Activated CD4-positive, alpha-beta T cell treated with anti-CD3 and anti-CD28 coated beads for 36 hours (primary cell): ENCODE data around the gene PRR33. TPM values are rescaled to one million over a fixed set of nuclear protein-coding genes. Genes with fewer than 3 reads are reported as not detected.

Experiments used
- ATAC-seq: fragments of 200-7000 bp; cut with Tn5 transposase; one replicate; pipeline ENCODE4 v1.10.0; 2021; ENCODE audit warnings: mild to moderate bottlenecking, moderate library complexity
- CTCF ChIA-PET: fragments of 350-600 bp; sonication (Branson Sonifier 250); formaldehyde crosslinking; loops from one replicate; lab custom pipeline; 2021; ENCODE audit warnings: antibody characterized with exemption; lab: Charles Lee
- POLR2A ChIA-PET: fragments of 350-600 bp; sonication (Branson Sonifier 250); formaldehyde crosslinking; loops from one replicate; lab custom pipeline; 2021; ENCODE audit warnings: antibody characterized with exemption, inconsistent platforms; lab: Charles Lee
- DNase-seq: peaks from one replicate; pipeline ENCODE4 v3.0.0-alpha.2; 2020
- H3K27ac Mint-ChIP-seq: one replicate; pipeline ENCODE4 v1.8.0; 2021; ENCODE audit warnings: mixed read lengths
- H3K27me3 Mint-ChIP-seq: one replicate; pipeline ENCODE4 v1.8.0; 2021; ENCODE audit warnings: mixed read lengths
- H3K36me3 Mint-ChIP-seq: one replicate; pipeline ENCODE4 v1.8.0; 2021; ENCODE audit warnings: low read depth, mixed read lengths
- H3K4me1 Mint-ChIP-seq: one replicate; pipeline ENCODE4 v1.8.0; 2021; ENCODE audit warnings: mixed read lengths
- H3K4me3 Mint-ChIP-seq: one replicate; pipeline ENCODE4 v1.8.0; 2021; ENCODE audit warnings: mild to moderate bottlenecking, moderate library complexity, mixed read lengths
- H3K9me3 Mint-ChIP-seq: one replicate; pipeline ENCODE4 v1.8.0; 2021; ENCODE audit warnings: low read depth, mixed read lengths
- intact Hi-C, 2 experiments: fragments of 100-400 bp; cut with DNase I in 1 of 2; cut with micrococcal nuclease in 1 of 2; formaldehyde crosslinking; loops; one replicate each; pipeline versions ENCODE4 v1.14.2 to v1.15.1; 2022 to 2024; cut with DNase I, micrococcal nuclease
- total RNA-seq, 2 experiments: library from RNA; stranded (reverse); gene quantifications; one replicate each; pipeline ENCODE4 v1.2.3, GENCODE V29; 2021

The PRR33 gene
- total RNA-seq, 2 experiments from 2014 or later, result 0.07 to 0.09 TPM

DNA sequence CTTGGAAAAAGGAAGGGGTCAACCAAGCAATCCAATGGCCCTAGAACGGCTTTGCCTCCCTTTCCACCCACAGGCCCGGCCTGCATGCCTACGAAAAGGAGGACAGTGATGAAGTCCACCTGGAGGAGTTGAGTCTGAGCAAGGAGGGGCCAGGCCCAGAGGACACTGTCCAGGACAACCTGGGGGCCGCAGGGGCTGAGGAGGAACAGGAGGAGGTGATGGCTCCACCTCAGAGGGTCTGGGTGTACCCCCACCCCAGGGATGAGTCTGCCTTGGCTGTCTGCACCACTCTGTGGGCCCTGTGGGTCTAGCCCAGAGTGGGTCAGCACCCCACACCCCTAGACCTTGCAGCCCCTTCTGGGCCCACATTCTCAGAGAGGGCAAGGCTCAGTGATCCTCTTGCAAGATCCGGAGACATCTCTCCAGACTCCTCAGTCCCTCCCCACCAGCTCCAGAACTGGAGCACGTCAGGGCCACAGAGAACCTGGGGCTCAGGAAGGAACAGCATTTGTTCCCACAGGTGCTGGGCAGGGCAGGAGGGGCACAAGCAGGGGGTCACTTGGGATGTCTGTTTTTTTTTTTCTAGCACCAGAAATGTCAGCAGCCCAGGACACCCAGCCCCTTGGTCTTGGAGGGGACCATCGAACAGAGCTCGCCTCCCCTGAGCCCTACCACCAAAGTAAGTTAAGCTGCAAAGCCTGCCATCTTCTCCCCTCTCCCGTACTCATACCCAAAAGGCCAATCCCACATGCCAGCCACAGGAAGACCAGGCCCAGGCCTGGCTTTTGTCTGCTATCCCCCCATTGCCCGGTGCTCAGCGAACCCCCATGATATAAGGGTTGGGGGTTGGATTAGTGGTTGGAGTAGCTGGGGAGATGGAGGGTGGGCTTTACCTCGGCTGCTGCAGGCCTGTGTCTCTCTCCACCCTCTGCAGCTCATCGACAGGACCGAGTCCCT, 8.1 kb downstream of the PRR33 start:
- intact Hi-C loops, result loop anchor here (5.0 kb wide), 2 partner anchors 34 to 46 kb away; partner anchors contain the start of genes TNNT3 (in 2 of the 2) and TNNI2 (in 1 of the 2)
- ChIA-PET POLR2A (no interaction called here), CTCF (interaction anchor here (0.6 to 3.2 kb wide), 12 partner anchors 18 to 268 kb away, joined by 3 to 22 read pairs (median 4); partner anchors contain the start of gene SYT8)
- Mint-ChIP-seq H3K27ac (no peak overlapping the region), H3K27me3 (no peaks in the 10 kb centered on the region), H3K4me3 (no peak overlapping the region), H3K36me3 (peaks cover 11% of the 10 kb centered on the region), H3K9me3 (no peaks in the 10 kb centered on the region), H3K4me1 (peaks cover 7% of the 10 kb centered on the region)
- ATAC-seq (no peak), DNase-seq (no peak)

DNA sequence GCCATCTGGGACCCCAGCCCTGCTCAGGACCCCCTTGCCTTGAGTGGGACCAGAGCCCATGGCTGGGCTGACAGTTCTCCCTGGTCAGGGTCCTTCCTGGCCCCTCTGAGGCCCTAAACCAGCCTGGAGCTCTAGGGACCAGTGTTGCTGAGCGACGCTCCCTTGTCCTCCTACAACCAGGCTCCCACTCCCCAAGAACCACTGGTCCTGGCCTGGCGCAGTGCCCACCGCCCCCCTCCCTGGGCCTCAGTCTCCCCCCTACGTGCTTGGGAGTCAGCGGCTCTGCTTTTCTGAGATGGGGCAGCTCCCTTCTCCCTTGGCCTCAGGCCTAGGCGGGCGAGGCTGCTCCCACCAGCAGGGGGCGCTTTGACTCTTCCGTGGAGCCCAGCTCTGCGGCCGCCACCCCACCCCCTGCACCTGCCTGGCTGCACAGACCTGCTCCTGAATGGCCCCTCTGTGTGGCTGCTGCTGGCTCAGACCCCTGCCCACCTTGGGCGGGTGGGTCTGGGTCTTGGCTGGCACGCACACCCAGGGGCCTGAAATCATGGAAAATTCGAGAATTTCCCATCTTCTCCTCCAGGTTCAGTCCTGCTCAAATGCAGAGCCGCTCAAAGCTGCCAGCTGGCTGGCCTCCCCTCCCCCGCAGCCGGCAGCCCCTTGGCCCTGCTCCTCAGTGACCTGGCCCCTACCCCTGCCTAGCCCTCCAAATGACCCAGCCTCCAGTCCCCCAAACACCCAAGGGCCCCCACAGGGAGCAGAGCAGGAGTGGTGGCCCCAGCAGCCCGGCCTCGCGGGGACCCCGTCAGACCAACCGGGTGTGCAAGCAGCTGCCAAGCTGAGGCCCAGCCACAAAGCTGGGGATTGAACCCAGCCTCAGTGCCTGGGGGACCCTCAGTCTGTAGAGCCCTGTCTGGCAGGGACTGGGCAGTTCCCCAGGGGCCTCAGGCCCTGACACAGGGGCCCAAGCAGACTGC, 9.1 kb downstream of the PRR33 start:
- ATAC-seq (peak; percentile 93), DNase-seq (peak; percentile 92)
- POLR2A ChIA-PET, result interaction anchor here (0.9 kb wide), 1 partner anchor 12 kb away, joined by 4 read pairs; no protein-coding TSS in a partner anchor
- Mint-ChIP-seq H3K4me1 (peaks cover 2% of the 10 kb centered on the region), H3K9me3 (no peaks in the 10 kb centered on the region), H3K36me3 (peaks cover 2% of the 10 kb centered on the region), H3K27me3 (no peaks in the 10 kb centered on the region), H3K27ac (no peak overlapping the region), H3K4me3 (no peak overlapping the region)
- CTCF ChIA-PET, result interaction anchor here (0.6 to 3.2 kb wide), 33 partner anchors 9 to 285 kb away, joined by 3 to 22 read pairs (median 4); partner anchors contain the start of genes LSP1, PRR33, SYT8 and TNNI2
- intact Hi-C loops, result loop anchor here (1.0 to 5.0 kb wide), 4 partner anchors 35 to 269 kb away; partner anchors contain the start of genes TNNT3 (in 2 of the 2) and TNNI2 (in 1 of the 2)

DNA sequence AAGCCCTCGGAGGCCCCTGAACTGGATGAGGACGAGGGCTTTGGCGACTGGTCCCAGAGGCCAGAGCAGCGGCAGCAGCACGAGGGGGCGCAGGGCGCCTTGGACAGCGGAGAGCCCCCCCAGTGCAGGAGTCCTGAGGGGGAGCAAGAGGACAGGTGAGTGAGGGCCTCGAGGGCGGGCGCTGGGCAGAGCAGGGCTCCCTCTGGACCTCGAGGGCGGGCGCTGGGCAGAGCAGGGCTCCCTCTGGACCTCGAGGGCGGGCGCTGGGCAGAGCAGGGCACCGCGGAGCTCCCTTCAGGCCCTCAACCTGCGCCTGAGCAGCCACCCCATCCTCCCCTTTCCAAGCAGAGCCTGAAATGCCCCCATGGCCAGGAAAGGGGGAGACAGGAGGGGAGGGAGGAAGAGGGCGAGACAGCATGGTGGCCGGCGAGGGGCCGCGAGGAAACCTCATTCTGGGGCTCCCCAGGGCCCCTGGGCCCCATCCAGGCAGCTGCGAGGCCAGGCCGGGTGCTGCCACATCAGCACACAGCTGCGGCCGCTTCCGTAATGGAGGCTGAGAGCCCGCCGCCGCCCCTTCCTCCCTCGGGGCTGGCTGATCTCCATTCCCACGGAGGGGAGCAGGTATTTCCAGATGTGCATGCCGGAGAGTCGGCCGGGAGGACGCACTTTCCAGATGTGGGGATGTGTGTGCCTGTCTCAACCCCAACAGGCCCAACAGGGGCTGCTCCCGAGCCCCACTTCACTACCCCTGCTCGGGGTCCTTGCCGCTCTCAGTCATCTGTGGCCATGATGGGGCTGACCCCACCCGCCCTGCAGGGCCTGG, 10.0 kb downstream of the PRR33 start:
- Mint-ChIP-seq H3K27me3 (no peaks in the 10 kb centered on the region), H3K4me3 (no peak overlapping the region), H3K4me1 (peaks cover 2% of the 10 kb centered on the region), H3K9me3 (no peaks in the 10 kb centered on the region), H3K36me3 (no peaks in the 10 kb centered on the region), H3K27ac (no peak overlapping the region)
- POLR2A ChIA-PET, result interaction anchor here (0.6 to 0.9 kb wide), 3 partner anchors 11 to 273 kb away, joined by 3 to 4 read pairs (median 3); no protein-coding TSS in a partner anchor
- DNase-seq (peak; percentile 37), ATAC-seq (peak; percentile 16)
- CTCF ChIA-PET, result interaction anchor here (0.6 to 3.2 kb wide), 34 partner anchors 10 to 355 kb away, joined by 3 to 22 read pairs (median 4); partner anchors contain the start of genes LSP1, PRR33, SYT8 and TNNI2
- intact Hi-C loops, result loop anchor here (1.0 to 5.0 kb wide), 4 partner anchors 36 to 270 kb away; partner anchors contain the start of genes TNNT3 (in 2 of the 2) and TNNI2 (in 1 of the 2)

DNA sequence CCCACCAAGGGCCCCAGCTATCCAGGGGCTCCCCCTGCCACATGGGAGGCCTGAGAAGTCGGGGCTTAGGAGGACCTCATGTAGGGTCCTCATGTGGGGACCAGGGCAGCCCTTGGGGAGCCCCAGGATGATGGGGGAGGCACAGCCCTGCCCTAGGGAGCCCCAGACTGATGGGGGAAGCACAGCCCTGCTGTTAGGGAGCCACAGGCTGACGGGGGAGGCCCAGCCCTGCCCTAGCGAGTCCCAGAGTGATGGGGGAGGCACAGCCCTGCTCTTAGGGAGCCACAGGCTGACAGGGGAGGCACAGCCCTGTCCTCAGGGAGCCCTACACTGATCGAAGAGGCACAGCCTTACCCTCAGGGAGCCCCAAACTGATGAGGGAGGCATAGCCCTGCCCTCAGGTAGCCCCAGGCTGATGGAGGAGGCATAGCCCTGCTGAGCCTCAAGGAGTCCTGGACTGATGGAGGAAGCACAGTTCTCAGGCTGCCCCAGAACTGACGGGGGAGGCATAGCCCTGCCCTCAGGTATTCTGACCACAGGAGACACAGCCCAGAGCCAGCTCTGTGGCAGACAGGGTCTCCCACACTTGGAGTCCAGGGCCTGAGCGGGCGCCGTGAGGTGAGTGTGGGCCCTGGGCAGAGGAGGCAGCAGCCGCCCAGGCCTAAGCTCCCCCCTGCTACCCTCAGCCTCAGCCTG, 10.8 kb downstream of the PRR33 start:
- no peak overlapping the region for H3K27ac Mint-ChIP-seq
- POLR2A ChIA-PET, result interaction anchor here (0.6 to 0.7 kb wide), 2 partner anchors 104 to 274 kb away, joined by 3 read pairs; no protein-coding TSS in a partner anchor
- intact Hi-C loops, result loop anchor here (5.0 kb wide), 2 partner anchors 36 to 44 kb away; partner anchors contain the start of genes TNNT3 (in 2 of the 2) and TNNI2 (in 1 of the 2)
- peaks cover 9% of the 10 kb centered on the region for H3K4me1 Mint-ChIP-seq
- DNase-seq, result peak; percentile 14
- H3K4me3 Mint-ChIP-seq, result no peak overlapping the region
- ATAC-seq, result no peak
- H3K36me3 Mint-ChIP-seq, result no peaks in the 10 kb centered on the region
- no peaks in the 10 kb centered on the region for H3K9me3 Mint-ChIP-seq
- H3K27me3 Mint-ChIP-seq, result no peaks in the 10 kb centered on the region
- CTCF ChIA-PET, result interaction anchor here (0.6 to 3.2 kb wide), 6 partner anchors 11 to 354 kb away, joined by 3 to 13 read pairs (median 6); partner anchors contain the start of genes PRR33 and SYT8

DNA sequence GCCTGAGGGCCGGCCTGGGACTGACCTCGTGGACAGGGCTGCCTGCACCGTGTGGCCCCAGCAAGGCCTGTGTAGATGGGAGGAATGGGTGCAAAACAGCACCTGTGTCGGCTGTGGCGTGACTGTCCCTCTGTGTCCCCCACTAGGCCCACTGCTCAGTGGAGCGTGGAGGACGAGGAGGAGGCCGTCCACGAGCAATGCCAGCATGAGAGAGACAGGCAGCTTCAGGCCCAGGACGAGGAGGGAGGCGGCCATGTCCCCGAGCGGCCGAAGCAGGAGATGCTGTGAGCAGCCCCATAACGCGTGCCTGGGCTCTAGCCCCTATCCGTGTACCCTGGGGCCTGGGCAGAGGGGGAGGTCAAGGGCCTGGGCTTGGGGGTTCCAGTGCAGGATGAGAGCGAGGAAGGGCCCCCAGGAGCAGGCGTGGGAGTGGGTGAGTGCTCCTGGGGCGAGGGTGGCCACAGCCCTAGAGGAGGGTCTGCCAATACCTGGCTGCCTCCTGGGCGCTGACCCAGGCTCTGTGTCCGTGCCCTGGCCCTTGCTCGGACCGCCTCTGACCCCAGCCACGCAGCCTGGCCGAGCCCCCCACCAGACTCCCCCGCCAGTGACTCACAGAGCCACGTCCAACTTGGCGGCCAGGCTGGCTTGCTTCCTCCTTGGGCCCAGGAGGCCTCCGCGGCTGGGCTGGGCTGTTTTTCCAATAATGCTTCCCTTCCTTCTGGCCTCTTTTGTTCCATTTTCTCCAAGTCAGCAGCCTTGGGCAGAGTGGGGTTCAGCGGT, 11.6 kb downstream of the PRR33 start:
- ChIA-PET CTCF (interaction anchor here (3.2 kb wide), 1 partner anchor 46 kb away, joined by 13 read pairs; the partner anchor contains the start of gene SYT8), POLR2A (no interaction called here)
- Mint-ChIP-seq H3K27ac (no peak overlapping the region), H3K9me3 (no peaks in the 10 kb centered on the region), H3K27me3 (no peaks in the 10 kb centered on the region), H3K4me3 (no peak overlapping the region), H3K36me3 (no peaks in the 10 kb centered on the region), H3K4me1 (peaks cover 12% of the 10 kb centered on the region)
- DNase-seq, result peak; percentile 6
- intact Hi-C loops, result loop anchor here (5.0 kb wide), 2 partner anchors 37 to 43 kb away; partner anchors contain the start of genes TNNT3 (in 2 of the 2) and TNNI2 (in 1 of the 2)
- no peak for ATAC-seq

DNA sequence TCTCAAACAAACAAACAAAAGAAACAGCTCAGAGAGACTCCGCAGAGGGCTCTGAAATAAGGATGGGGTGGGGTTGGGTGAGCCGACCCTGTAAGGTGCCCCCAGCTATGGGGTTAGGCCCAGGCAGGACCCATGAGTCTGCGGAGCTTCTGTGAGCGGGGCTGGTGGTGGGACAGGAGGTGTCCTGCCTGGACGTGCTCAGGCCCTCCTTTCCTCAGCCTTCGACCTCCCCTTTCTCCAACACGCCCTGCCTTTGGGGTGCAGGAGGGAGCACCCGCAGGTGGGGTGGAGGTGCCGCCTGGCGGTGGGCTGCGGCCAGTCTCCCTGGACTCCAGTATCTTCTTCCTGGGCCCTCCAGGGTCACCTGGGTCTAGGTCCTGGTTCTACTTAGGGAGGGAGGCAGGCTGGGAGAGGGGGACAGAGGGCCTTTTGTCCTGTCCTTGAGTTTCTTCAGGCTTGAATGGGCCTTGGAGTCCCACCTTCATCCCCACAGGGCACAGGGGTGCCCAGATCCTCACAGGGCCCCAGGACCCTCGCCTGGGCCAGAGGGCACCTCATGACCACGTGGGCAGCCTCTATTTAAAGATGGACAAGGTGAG, 12.3 kb downstream of the PRR33 start:
- DNase-seq, result peak; percentile 5

DNA sequence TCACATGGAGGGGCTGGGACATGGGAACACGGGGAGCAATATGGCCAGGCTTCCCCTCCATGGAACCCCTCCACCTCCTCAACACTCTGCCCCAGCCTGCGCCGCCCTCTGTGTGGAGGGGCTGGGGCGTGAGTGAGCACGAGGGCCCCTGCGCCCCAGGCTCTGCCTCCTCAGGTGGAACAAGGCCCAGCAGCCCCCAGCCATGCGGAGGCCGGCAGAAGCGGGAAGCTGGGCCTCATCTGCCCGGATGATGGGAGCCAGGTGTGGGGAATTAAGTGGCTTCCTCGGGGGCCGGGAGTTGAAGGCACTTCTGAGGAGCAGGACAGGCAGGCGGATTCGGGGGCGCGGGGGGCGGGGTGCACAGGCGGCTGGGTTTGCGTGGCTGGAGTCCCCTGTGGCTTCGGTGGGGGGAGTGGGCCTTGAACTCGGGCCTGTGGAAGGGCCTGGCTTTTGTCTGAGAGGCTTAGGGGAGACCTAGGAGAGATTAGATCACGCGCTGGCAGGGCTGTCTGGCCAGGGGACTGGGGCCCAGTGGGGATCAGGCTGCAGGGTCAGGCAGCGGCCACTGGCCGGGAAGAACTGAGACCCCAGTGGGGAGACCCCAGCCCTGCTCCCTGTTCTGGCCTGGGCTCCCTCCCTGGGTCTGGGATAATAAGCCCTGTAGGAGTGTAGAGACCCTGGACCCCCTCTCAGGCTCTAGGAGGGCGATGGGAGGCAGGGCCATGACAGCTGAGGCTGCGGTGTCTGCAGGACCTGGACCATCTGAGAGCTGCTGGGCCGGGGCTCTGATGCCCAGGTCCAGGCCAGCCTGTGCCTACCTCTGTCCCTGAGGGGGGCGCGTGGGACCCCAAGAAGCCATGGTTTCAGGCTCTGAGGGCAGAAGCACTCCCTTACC, 13.3 kb downstream of the PRR33 start:
- CTCF ChIA-PET, result interaction anchor here (1.0 kb wide), 1 partner anchor 12 kb away, joined by 3 read pairs; no protein-coding TSS in a partner anchor
- Mint-ChIP-seq H3K9me3 (no peaks in the 10 kb centered on the region), H3K27ac (no peak overlapping the region), H3K36me3 (no peaks in the 10 kb centered on the region), H3K4me3 (no peak overlapping the region), H3K27me3 (no peaks in the 10 kb centered on the region), H3K4me1 (peaks cover 15% of the 10 kb centered on the region)
- intact Hi-C loops, result no loop called here
- POLR2A ChIA-PET, result no interaction called here
- DNase-seq (no peak), ATAC-seq (no peak)

More for the DNA sequence above, 12.3 kb downstream of the PRR33 start:
- intact Hi-C loops, result no loop called here
- Mint-ChIP-seq H3K4me1 (peaks cover 13% of the 10 kb centered on the region), H3K9me3 (no peaks in the 10 kb centered on the region), H3K4me3 (no peak overlapping the region), H3K27ac (no peak overlapping the region), H3K36me3 (no peaks in the 10 kb centered on the region), H3K27me3 (no peaks in the 10 kb centered on the region)
- POLR2A ChIA-PET, result no interaction called here
- CTCF ChIA-PET, result interaction anchor here (1.0 kb wide), 1 partner anchor 11 kb away, joined by 3 read pairs; no protein-coding TSS in a partner anchor
- ATAC-seq, result no peak
